Upper lobe of left lung (tissue), 6 donors: ENCODE results near the gene UNC5C. TPM values are rescaled to one million over a fixed set of nuclear protein-coding genes. Genes with fewer than 3 reads are reported as not detected.

ENCODE experiments used
- ATAC-seq, 2 donors: fragments of 200-7000 bp; cut with Tn5 transposase; one replicate each; pipeline ENCODE4 v1.9.1; 2022; ENCODE audit warnings: mild to moderate bottlenecking in 2 of 2, moderate library complexity in 2 of 2; ENCODE audit not compliant: low FRiP score in 2 of 2
- DNase-seq, 2 donors: peaks; one replicate each; pipeline ENCODE4 v3.0.0-alpha.2; 2019 to 2020
- H3K27ac ChIP-seq, 4 donors: fragments of 200-600 bp; sonication (generic); one replicate each; pipeline ENCODE4 v1.5.1; 2016 to 2019
- H3K27me3 ChIP-seq, 4 donors: fragments of 200-600 bp; sonication (generic); one replicate each; pipeline ENCODE4 v1.5.1; 2017 to 2019
- H3K36me3 ChIP-seq, 4 donors: fragments of 200-600 bp; sonication (generic); one replicate each; pipeline ENCODE4 v1.5.1; 2016 to 2019
- H3K4me1 ChIP-seq, 4 donors: fragments of 200-600 bp; sonication (generic); one replicate each; pipeline ENCODE4 v1.5.1; 2018 to 2019
- H3K4me3 ChIP-seq, 4 donors: fragments of 200-600 bp; sonication (generic); one replicate each; pipeline ENCODE4 v1.5.1; 2017 to 2019; ENCODE audit warnings: mild to moderate bottlenecking in 2 of 4, moderate library complexity in 1 of 4
- H3K9me3 ChIP-seq, 4 donors: fragments of 200-600 bp; sonication (generic); one replicate each; pipeline ENCODE4 v1.5.1; 2018 to 2019
- CTCF ChIP-seq, 6 experiments: fragments of 450-650 bp in 4 of 6; fragments of 200-600 bp in 2 of 6; sonication (generic) in 2 of 6; IDR thresholded peaks; one replicate each; pipeline ENCODE4 v1.5.1; 2016 to 2019; ENCODE audit warnings: antibody characterized with exemption in 6 of 6
- EP300 ChIP-seq, 4 donors: sonication (generic); formaldehyde crosslinking; IDR thresholded peaks; one replicate each; pipeline ENCODE4 v1.5.1; 2017; ENCODE audit warnings: antibody characterized with exemption in 4 of 4, control low read depth in 2 of 4
- POLR2A ChIP-seq, 4 donors: fragments of 450-650 bp; IDR thresholded peaks; one replicate each; pipeline ENCODE4 v1.5.1; 2016 to 2017; ENCODE audit warnings: antibody characterized with exemption in 4 of 4, mild to moderate bottlenecking in 2 of 4
- POLR2AphosphoS5 ChIP-seq, 2 donors: sonication (generic); formaldehyde crosslinking; IDR thresholded peaks; one replicate each; pipeline ENCODE4 v1.5.1; 2017; ENCODE audit warnings: antibody characterized with exemption in 2 of 2
- WGBS, 2 donors: methylation state at CpG; one replicate each; pipeline ENCODE4 v1.1.5; 2017 to 2018; 5-methylcytosine and 5-hydroxymethylcytosine counted together
- total RNA-seq, 6 donors: library from RNA; depleted of rRNA in 4 of 6; stranded (reverse); fragments of >200 nt in 4 of 6; gene quantifications; one replicate each; pipeline versions ENCODE4 v1.1.0 to v1.2.1, GENCODE V29; 2016 to 2021
- donor health status: DM: no; HTN: no; CAD: no; lungs with moderate emphysema.
- donor health status: DM: no; HTN: yes; CAD: no; lungs with severe emphysema.

Gene UNC5C
- total RNA-seq, 6 donors from 2014 or later = 1.8 to 14.7 (median 3.2) TPM

GRCh38 chr4:95510877-95511276, 37.9 kb downstream of the UNC5C start:
- 75 to 84% methylated on average over 2 of the region's 2 CpGs for WGBS, 2 donors
- TF ChIP-seq POLR2A (IDR thresholded peaks at IDR 0.05) = no peak
- TF ChIP-seq EP300 (IDR thresholded peaks at IDR 0.05) = no peak
- TF ChIP-seq POLR2AphosphoS5 (IDR thresholded peaks at IDR 0.05) = no peak
- no peak for TF ChIP-seq CTCF (IDR thresholded peaks at IDR 0.05)
- Histone ChIP-seq H3K4me1 (no peaks in the 10 kb centered on the region), H3K4me3 (no peak overlapping the region), H3K27me3 (no peaks in the 10 kb centered on the region), H3K9me3 (no peaks in the 10 kb centered on the region), H3K27ac (no peak overlapping the region), H3K36me3 (no peaks in the 10 kb centered on the region)
- DNase-seq (no peak), ATAC-seq (no peak)

GRCh38 chr4:95510145-95510544, 38.6 kb downstream of the UNC5C start:
- peak in 1 of 2 donors; percentile 52 for ATAC-seq

GRCh38 chr4:95508421-95508820, 40.4 kb downstream of the UNC5C start:
- Histone ChIP-seq H3K9me3 (no peaks in the 10 kb centered on the region), H3K27me3 (no peaks in the 10 kb centered on the region), H3K27ac (no peak overlapping the region), H3K4me1 (no peaks in the 10 kb centered on the region), H3K36me3 (no peaks in the 10 kb centered on the region), H3K4me3 (no peak overlapping the region)
- no peak for TF ChIP-seq POLR2A (IDR thresholded peaks at IDR 0.05)
- no peak for TF ChIP-seq CTCF (IDR thresholded peaks at IDR 0.05)
- TF ChIP-seq POLR2AphosphoS5 (IDR thresholded peaks at IDR 0.05) = no peak
- no peak for TF ChIP-seq EP300 (IDR thresholded peaks at IDR 0.05)
- no peak for ATAC-seq
- WGBS, 2 donors = 58 to 63% methylated on average over 1 of the region's 1 CpG
- no peak for DNase-seq

More at GRCh38 chr4:95510145-95510544, 38.6 kb downstream of the UNC5C start:
- TF ChIP-seq POLR2A (IDR thresholded peaks at IDR 0.05) (no peak), CTCF (IDR thresholded peaks at IDR 0.05) (peak in 4 of 6 experiments; percentile 25 to 36 (median 33))
- H3K4me3 ChIP-seq = no peak overlapping the region
- no peak overlapping the region for H3K27ac ChIP-seq
- no peaks in the 10 kb centered on the region for H3K36me3 ChIP-seq
- no peaks in the 10 kb centered on the region for H3K9me3 ChIP-seq
- no peaks in the 10 kb centered on the region for H3K27me3 ChIP-seq
- no peaks in the 10 kb centered on the region for H3K4me1 ChIP-seq
- WGBS, 2 donors = 6% methylated on average over 2 of the region's 2 CpGs
- DNase-seq = no peak

GRCh38 chr4:95507561-95507960, 41.2 kb downstream of the UNC5C start:
- DNase-seq (no peak), ATAC-seq (no peak)
- Histone ChIP-seq H3K36me3 (no peaks in the 10 kb centered on the region), H3K4me3 (no peak overlapping the region), H3K9me3 (no peaks in the 10 kb centered on the region), H3K27ac (no peak overlapping the region), H3K4me1 (no peaks in the 10 kb centered on the region), H3K27me3 (no peaks in the 10 kb centered on the region)
- 79 to 91% methylated on average over 5 of the region's 5 CpGs for WGBS, 2 donors
- TF ChIP-seq EP300 (IDR thresholded peaks at IDR 0.05) (no peak), POLR2AphosphoS5 (IDR thresholded peaks at IDR 0.05) (no peak), CTCF (IDR thresholded peaks at IDR 0.05) (no peak), POLR2A (IDR thresholded peaks at IDR 0.05) (no peak)

GRCh38 chr4:95507147-95507546, 41.6 kb downstream of the UNC5C start:
- TF ChIP-seq CTCF (IDR thresholded peaks at IDR 0.05) (no peak), POLR2A (IDR thresholded peaks at IDR 0.05) (no peak), POLR2AphosphoS5 (IDR thresholded peaks at IDR 0.05) (no peak), EP300 (IDR thresholded peaks at IDR 0.05) (no peak)
- H3K27ac ChIP-seq = no peak overlapping the region
- H3K36me3 ChIP-seq = no peaks in the 10 kb centered on the region
- no peak overlapping the region for H3K4me3 ChIP-seq
- DNase-seq (no peak), ATAC-seq (peak in 1 of 2 donors; percentile 35)
- 53 to 79% methylated on average over 1 of the region's 1 CpG for WGBS, 2 donors
- no peaks in the 10 kb centered on the region for H3K9me3 ChIP-seq
- H3K4me1 ChIP-seq = no peaks in the 10 kb centered on the region
- H3K27me3 ChIP-seq = no peaks in the 10 kb centered on the region
